ENCODE results near the gene PHF19. TPM values are rescaled to one million over a fixed set of nuclear protein-coding genes. Genes with fewer than 3 reads are reported as not detected.

Gene PHF19
- total and polyA plus RNA-seq, 4 experiments from 2014 or later = 15.4 to 201 (median 106) TPM

DNA sequence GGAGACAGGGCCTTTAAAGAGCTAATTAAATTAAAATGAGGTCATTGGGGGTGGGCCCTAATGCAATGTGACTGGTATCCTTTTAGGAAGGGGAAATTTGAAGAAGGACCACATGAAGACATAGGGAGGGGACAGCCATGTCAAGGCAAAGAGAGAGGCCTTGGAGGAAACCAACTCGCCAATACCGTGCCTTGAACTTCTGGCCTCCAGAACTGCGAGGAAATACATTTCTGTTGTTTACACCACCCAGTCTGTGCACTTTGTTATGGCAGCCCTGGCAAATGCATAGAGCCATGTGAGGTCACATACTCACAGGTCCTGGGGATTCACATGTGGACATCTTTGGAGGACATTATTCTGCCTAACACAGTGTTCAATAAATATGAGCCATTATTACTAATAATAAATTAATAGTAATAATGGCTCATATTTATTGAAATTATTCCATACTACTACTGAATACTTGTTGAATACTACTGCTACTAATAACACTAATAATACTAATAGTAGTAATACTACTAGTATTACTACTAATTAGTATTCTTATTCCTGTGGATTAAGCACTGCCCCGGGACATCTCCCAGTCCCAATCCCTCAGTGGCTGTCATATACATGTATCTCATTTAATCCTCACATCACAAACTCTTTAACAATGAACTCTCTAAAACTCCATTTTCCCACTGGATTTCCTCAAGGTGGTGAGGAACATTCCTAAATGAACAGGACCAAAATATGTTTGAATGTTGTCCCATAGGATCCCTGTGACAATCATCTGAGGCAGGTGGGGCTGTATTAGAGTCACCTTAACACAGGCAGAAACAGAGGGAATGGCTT lies 41.2 kb upstream of the PHF19 start:
- peaks cover 40% of the 10 kb centered on the region for H3K36me3 ChIP-seq (ENCODE audit: insufficient read depth, low read length)
- POLR2A ChIA-PET (ENCODE audit: partially characterized antibody) = interaction anchor here (1.1 to 74.5 kb wide), 3 partner anchors 5 to 125 kb away, joined by 3 to 5577 read pairs (median 5577); partner anchors contain the start of genes FBXW2, PHF19 and TRAF1
- H3K27me3 ChIP-seq (ENCODE audit: insufficient read depth, low read length) = no peaks in the 10 kb centered on the region
- Mint-ChIP-seq H3K4me3 (peak overlapping the region; percentile 38 to 97 (median 89)), H3K4me1 (peaks cover 65 to 98% (median 80%) of the 10 kb centered on the region in 4 donors), H3K36me3 (peaks cover 70 to 86% of the 10 kb centered on the region in 2 donors), H3K27ac (peak overlapping the region; percentile 75 to 99 (median 93)), H3K27me3 (no peaks in the 10 kb centered on the region), H3K9me3 (peaks cover 0 to 2% (median 0%) of the 10 kb centered on the region in 8 donors)
- H3K9me3 ChIP-seq (ENCODE audit: control insufficient read depth in 1 of 2, low read length in 2 of 2) = no peaks in the 10 kb centered on the region
- intact Hi-C loops (cut with micrococcal nuclease) = no loop called here
- H3K4me3 ChIP-seq (ENCODE audit: low read length in 2 of 2) = peak overlapping the region in 1 of 2 donors; percentile 88
- H3K4me1 ChIP-seq (ENCODE audit: insufficient read depth, low read length) = peaks cover 100% of the 10 kb centered on the region
- no peak for DNase-seq
- peak overlapping the region; percentile 99 for H3K27ac ChIP-seq (ENCODE audit: low read depth, low read length)
- CTCF ChIA-PET (ENCODE audit: partially characterized antibody) = interaction anchor here (1.1 to 2.9 kb wide), 12 partner anchors 8 to 49 kb away, joined by 3 to 14 read pairs (median 8); partner anchors contain the start of gene TRAF1

DNA sequence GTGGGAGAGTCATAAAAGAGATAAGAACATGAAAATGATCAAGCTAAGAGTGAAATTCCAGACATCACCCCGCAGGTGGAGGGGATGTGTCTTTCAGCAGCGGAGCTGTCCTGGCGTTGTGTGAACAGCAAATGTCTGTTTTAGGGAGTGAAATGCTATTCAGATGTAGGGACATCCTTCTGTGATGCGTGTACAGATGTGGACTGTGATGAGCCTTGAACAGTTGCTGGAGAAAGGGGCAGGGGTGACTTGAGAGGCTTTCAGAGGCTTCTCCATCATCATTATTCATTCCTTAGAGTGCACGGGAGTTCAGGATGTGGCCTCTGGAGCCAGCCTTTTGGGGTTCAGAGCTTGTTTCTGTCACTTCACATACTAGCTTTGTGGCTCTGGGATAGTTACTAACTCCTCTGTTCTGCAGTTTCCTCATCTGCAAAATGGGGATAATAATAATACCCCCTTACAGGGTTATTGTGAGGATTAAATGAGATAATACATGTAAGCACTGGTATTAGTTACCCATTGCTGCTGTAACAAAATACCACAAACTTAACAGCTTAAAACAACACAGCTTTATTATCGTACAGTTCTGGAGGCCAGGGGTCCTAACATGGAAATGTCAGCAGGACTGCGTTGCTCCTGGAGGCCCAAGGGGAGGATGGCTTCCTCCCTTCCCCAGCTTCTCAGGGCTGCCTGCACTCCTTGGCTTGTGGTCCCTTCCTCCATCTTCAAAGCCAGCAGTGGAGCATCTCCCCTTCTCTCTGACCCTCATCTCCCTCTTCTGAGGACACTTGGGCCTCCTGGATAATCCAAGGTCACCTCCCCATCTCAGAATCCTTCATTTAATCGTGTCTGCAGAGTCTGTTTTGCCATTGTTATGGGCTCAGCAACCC lies 40.2 kb upstream of the PHF19 start:
- Histone ChIP-seq H3K27ac (ENCODE audit: low read depth, low read length) (peak overlapping the region; percentile 50), H3K36me3 (ENCODE audit: insufficient read depth, low read length) (peaks cover 47% of the 10 kb centered on the region), H3K9me3 (ENCODE audit: control insufficient read depth in 1 of 2, low read length in 2 of 2) (no peaks in the 10 kb centered on the region), H3K27me3 (ENCODE audit: insufficient read depth, low read length) (no peaks in the 10 kb centered on the region), H3K4me3 (ENCODE audit: low read length in 2 of 2) (no peak overlapping the region), H3K4me1 (ENCODE audit: insufficient read depth, low read length) (peaks cover 92% of the 10 kb centered on the region)
- Mint-ChIP-seq H3K27me3 (no peaks in the 10 kb centered on the region), H3K27ac (peak overlapping the region; percentile 80 to 96 (median 89)), H3K9me3 (peaks cover 0 to 2% (median 0%) of the 10 kb centered on the region in 8 donors), H3K4me3 (peak overlapping the region; percentile 2 to 81 (median 64)), H3K4me1 (peaks cover 62 to 98% (median 81%) of the 10 kb centered on the region in 4 donors), H3K36me3 (peaks cover 71 to 85% of the 10 kb centered on the region in 2 donors)
- POLR2A ChIA-PET (ENCODE audit: partially characterized antibody) = interaction anchor here (1.0 to 74.5 kb wide), 4 partner anchors 4 to 158 kb away, joined by 3 to 5577 read pairs (median 2790); partner anchors contain the start of genes FBXW2, PHF19 and TRAF1
- CTCF ChIA-PET (ENCODE audit: partially characterized antibody) = interaction anchor here (1.1 to 2.9 kb wide), 14 partner anchors 9 to 48 kb away, joined by 4 to 14 read pairs (median 7); partner anchors contain the start of gene TRAF1
- DNase-seq = no peak
- intact Hi-C loops (cut with micrococcal nuclease) = loop anchor here (1.0 kb wide), 1 partner anchor 9 kb away; the partner anchor contains the start of gene TRAF1

DNA sequence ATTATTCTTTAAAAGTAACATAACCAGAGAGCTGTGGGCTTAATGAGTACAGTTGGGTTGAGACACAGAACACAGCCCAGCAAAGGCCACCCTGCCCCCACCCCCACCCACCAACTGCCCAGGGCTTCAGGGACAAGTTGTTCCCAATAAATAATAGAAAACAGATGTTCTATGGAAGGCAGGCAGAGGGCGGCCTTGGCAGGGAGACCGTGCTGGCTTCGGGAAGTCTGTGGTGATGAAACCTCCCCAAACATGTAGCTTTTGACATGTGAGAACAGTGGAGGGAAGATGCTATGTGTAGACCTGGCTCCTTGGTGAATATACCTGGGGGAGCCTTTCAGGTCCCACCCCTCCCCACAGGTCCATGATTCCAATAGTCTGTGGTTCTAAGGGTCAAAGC lies 39.6 kb upstream of the PHF19 start:
- H3K4me3 ChIP-seq (ENCODE audit: low read length in 2 of 2) = no peak overlapping the region
- intact Hi-C loops (cut with micrococcal nuclease) = loop anchor here (1.0 kb wide), 1 partner anchor 10 kb away; the partner anchor contains the start of gene TRAF1

DNA sequence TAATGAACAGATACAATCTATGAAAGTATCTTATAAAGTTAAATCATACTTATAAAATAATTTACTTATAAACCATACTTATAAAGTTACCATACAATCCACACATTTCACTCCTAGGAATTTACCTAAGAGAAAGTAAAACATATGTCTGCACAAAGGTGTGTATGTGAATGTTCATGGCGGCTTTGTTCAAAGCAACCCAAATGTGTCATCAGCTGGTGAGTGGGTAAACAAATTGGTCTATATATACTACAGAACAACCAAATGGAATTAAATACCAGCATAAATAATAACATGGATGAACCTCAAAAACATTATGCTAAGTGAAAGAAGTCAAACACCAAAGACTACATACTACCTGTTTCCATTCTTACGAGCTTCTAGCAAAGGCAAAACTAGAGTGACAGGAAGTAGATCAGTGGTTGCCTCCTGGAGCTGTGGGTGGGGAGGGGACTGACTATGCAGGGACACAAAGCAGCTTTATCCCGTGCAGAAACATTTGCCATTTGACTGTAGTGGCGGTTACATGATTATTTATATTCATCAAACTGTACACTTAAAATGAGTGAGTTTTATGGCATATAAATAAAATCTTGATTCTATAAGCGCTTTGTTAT lies 39.0 kb upstream of the PHF19 start:
- H3K27me3 Mint-ChIP-seq = no peaks in the 10 kb centered on the region
- ChIA-PET POLR2A (ENCODE audit: partially characterized antibody) (interaction anchor here (1.0 to 74.5 kb wide), 4 partner anchors 2 to 157 kb away, joined by 3 to 5577 read pairs (median 2790); partner anchors contain the start of genes FBXW2, PHF19 and TRAF1), CTCF (ENCODE audit: partially characterized antibody) (interaction anchor here (1.0 to 2.9 kb wide), 12 partner anchors 11 to 156 kb away, joined by 3 to 14 read pairs (median 8); partner anchors contain the start of gene TRAF1)
- peaks cover 0 to 2% (median 0%) of the 10 kb centered on the region in 8 donors for H3K9me3 Mint-ChIP-seq
- DNase-seq = peak in 4 of 5 donors; percentile 60 to 74 (median 68)
- no peaks in the 10 kb centered on the region for H3K9me3 ChIP-seq (ENCODE audit: control insufficient read depth in 1 of 2, low read length in 2 of 2)
- peaks cover 72 to 85% of the 10 kb centered on the region in 2 donors for H3K36me3 Mint-ChIP-seq
- peaks cover 60% of the 10 kb centered on the region for H3K36me3 ChIP-seq (ENCODE audit: insufficient read depth, low read length)
- H3K4me1 ChIP-seq (ENCODE audit: insufficient read depth, low read length) = peaks cover 92% of the 10 kb centered on the region
- intact Hi-C loops (cut with micrococcal nuclease) = loop anchor here (1.0 kb wide), 1 partner anchor 10 kb away; the partner anchor contains the start of gene TRAF1
- H3K4me3 ChIP-seq (ENCODE audit: low read length in 2 of 2) = no peak overlapping the region
- no peaks in the 10 kb centered on the region for H3K27me3 ChIP-seq (ENCODE audit: insufficient read depth, low read length)
- H3K27ac ChIP-seq (ENCODE audit: low read depth, low read length) = peak overlapping the region; percentile 50
- peak overlapping the region; percentile 45 to 84 (median 72) for H3K4me3 Mint-ChIP-seq
- H3K27ac Mint-ChIP-seq = peak overlapping the region; percentile 72 to 96 (median 89)
- H3K4me1 Mint-ChIP-seq = peaks cover 55 to 96% (median 78%) of the 10 kb centered on the region in 4 donors

More for the DNA sequence above, 39.6 kb upstream of the PHF19 start:
- peaks cover 54% of the 10 kb centered on the region for H3K36me3 ChIP-seq (ENCODE audit: insufficient read depth, low read length)
- H3K27ac ChIP-seq (ENCODE audit: low read depth, low read length) = peak overlapping the region; percentile 50
- ChIA-PET POLR2A (ENCODE audit: partially characterized antibody) (interaction anchor here (1.0 to 74.5 kb wide), 4 partner anchors 3 to 158 kb away, joined by 3 to 5577 read pairs (median 2790); partner anchors contain the start of genes FBXW2, PHF19 and TRAF1), CTCF (ENCODE audit: partially characterized antibody) (interaction anchor here (1.0 to 2.9 kb wide), 15 partner anchors 9 to 47 kb away, joined by 3 to 14 read pairs (median 6); partner anchors contain the start of gene TRAF1)
- Mint-ChIP-seq H3K9me3 (peaks cover 0 to 2% (median 0%) of the 10 kb centered on the region in 8 donors), H3K36me3 (peaks cover 71 to 85% of the 10 kb centered on the region in 2 donors), H3K27ac (peak overlapping the region; percentile 78 to 96 (median 89)), H3K4me3 (peak overlapping the region; percentile 2 to 84 (median 69)), H3K27me3 (no peaks in the 10 kb centered on the region), H3K4me1 (peaks cover 59 to 98% (median 79%) of the 10 kb centered on the region in 4 donors)
- H3K4me1 ChIP-seq (ENCODE audit: insufficient read depth, low read length) = peaks cover 92% of the 10 kb centered on the region
- H3K27me3 ChIP-seq (ENCODE audit: insufficient read depth, low read length) = no peaks in the 10 kb centered on the region
- no peaks in the 10 kb centered on the region for H3K9me3 ChIP-seq (ENCODE audit: control insufficient read depth in 1 of 2, low read length in 2 of 2)
- DNase-seq = no peak

DNA sequence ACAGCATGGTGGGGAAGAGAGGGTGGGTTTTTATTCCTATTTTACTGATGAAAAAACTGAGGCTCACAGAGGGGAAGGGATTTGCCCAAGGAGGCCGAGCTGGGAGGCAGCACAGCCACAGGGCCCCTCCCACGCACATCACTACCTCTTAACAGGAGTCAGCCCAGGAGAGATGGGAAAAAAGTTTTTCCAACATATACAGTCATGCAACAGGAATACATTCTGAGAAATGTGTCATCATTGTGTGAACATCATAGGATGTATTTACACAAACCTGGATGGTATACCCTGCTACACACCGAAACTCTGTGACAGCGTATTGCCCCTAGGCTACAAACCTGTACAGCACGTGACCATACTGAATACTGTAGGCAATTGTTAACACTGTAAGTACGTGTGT lies 38.0 kb upstream of the PHF19 start:
- H3K36me3 ChIP-seq (ENCODE audit: insufficient read depth, low read length) = peaks cover 68% of the 10 kb centered on the region
- CTCF ChIA-PET (ENCODE audit: partially characterized antibody) = interaction anchor here (1.1 to 2.9 kb wide), 6 partner anchors 11 to 157 kb away, joined by 4 to 12 read pairs (median 10); no protein-coding TSS in a partner anchor
- H3K27me3 ChIP-seq (ENCODE audit: insufficient read depth, low read length) = no peaks in the 10 kb centered on the region
- Mint-ChIP-seq H3K4me3 (peak overlapping the region in 1 of 8 donors; percentile 3), H3K4me1 (peaks cover 53 to 96% (median 77%) of the 10 kb centered on the region in 4 donors), H3K9me3 (peaks cover 0 to 2% (median 0%) of the 10 kb centered on the region in 8 donors), H3K27ac (peak overlapping the region in 5 of 7 donors; percentile 29 to 88 (median 77)), H3K36me3 (peaks cover 76 to 87% of the 10 kb centered on the region in 2 donors), H3K27me3 (no peaks in the 10 kb centered on the region)
- intact Hi-C loops (cut with micrococcal nuclease) = no loop called here
- POLR2A ChIA-PET (ENCODE audit: partially characterized antibody) = interaction anchor here (62.9 to 74.5 kb wide), 2 partner anchors 1 to 22 kb away, joined by 5577 read pairs; partner anchors contain the start of genes PHF19 and TRAF1
- peaks cover 92% of the 10 kb centered on the region for H3K4me1 ChIP-seq (ENCODE audit: insufficient read depth, low read length)
- H3K27ac ChIP-seq (ENCODE audit: low read depth, low read length) = peak overlapping the region; percentile 50
- no peak for DNase-seq
- no peak overlapping the region for H3K4me3 ChIP-seq (ENCODE audit: low read length in 2 of 2)
- no peaks in the 10 kb centered on the region for H3K9me3 ChIP-seq (ENCODE audit: control insufficient read depth in 1 of 2, low read length in 2 of 2)

DNA sequence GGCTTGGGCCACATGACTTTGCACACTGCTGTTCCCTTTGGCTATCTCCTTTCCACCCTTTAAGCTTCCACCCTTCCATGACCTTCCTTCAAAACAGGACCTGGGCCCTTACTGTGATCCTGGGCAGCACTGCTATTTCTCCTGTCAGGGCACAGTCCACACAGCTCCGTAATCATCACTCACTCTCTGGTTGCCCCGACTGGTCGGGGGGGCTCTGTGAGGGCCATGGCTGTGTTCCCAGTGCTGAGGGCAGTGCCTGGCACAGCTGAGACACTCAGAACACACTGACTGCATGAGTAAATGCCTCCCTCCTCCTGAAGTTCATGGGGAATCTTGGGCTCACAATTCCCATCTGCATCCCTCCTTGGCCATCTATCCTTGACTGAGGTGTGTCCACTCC lies 37.4 kb upstream of the PHF19 start:
- H3K4me1 Mint-ChIP-seq = peaks cover 49 to 95% (median 76%) of the 10 kb centered on the region in 4 donors
- Histone ChIP-seq H3K4me1 (ENCODE audit: insufficient read depth, low read length) (peaks cover 92% of the 10 kb centered on the region), H3K9me3 (ENCODE audit: control insufficient read depth in 1 of 2, low read length in 2 of 2) (no peaks in the 10 kb centered on the region), H3K4me3 (ENCODE audit: low read length in 2 of 2) (no peak overlapping the region), H3K27me3 (ENCODE audit: insufficient read depth, low read length) (no peaks in the 10 kb centered on the region), H3K36me3 (ENCODE audit: insufficient read depth, low read length) (peaks cover 73% of the 10 kb centered on the region), H3K27ac (ENCODE audit: low read depth, low read length) (peak overlapping the region; percentile 50)
- peak overlapping the region in 1 of 8 donors; percentile 3 for H3K4me3 Mint-ChIP-seq
- intact Hi-C loops (cut with micrococcal nuclease) = no loop called here
- H3K27ac Mint-ChIP-seq = peak overlapping the region in 6 of 7 donors; percentile 35 to 88 (median 57)
- CTCF ChIA-PET (ENCODE audit: partially characterized antibody) = interaction anchor here (2.0 kb wide), 1 partner anchor 11 kb away, joined by 7 read pairs; no protein-coding TSS in a partner anchor
- H3K27me3 Mint-ChIP-seq = no peaks in the 10 kb centered on the region
- peaks cover 0 to 2% (median 0%) of the 10 kb centered on the region in 8 donors for H3K9me3 Mint-ChIP-seq
- POLR2A ChIA-PET (ENCODE audit: partially characterized antibody) = interaction anchor here (62.9 to 74.5 kb wide), 2 partner anchors 1 to 22 kb away, joined by 5577 read pairs; partner anchors contain the start of genes PHF19 and TRAF1
- H3K36me3 Mint-ChIP-seq = peaks cover 74 to 87% of the 10 kb centered on the region in 2 donors
- no peak for DNase-seq
